Pons (tissue), 1 donor: ENCODE results near the gene MYCL.
"Not testable (repeated sequence)": the region's sequence is repeated elsewhere in the genome, so short reads cannot be mapped to it uniquely, and the experiment has no call there.

Experiments used
- DNase-seq: peaks from one replicate; pipeline ENCODE4 v3.0.0-alpha.2; 2016; ENCODE audit warnings: low spot score

Gene MYCL

GRCh38 chr1:39919545-39919944, 17.8 kb upstream of the MYCL start:
- peak; percentile 76 for DNase-seq

- DNase-seq, result no peak
Observed at GRCh38 chr1:39917825-39918224, 16.1 kb upstream of the MYCL start.

GRCh38 chr1:39915499-39916129, 13.9 kb upstream of the MYCL start:
- no peak for DNase-seq

- not testable (repeated sequence) for DNase-seq
Observed at GRCh38 chr1:39913136-39913535, 11.4 kb upstream of the MYCL start.

- no peak for DNase-seq
Observed at GRCh38 chr1:39910263-39910662, 8.5 kb upstream of the MYCL start.

- DNase-seq, result no peak
Observed at GRCh38 chr1:39908534-39908933, 6.8 kb upstream of the MYCL start.

GRCh38 chr1:39907528-39908453, 6.1 kb upstream of the MYCL start:
- peak; percentile 73 for DNase-seq

GRCh38 chr1:39905172-39905571, 3.5 kb upstream of the MYCL start:
- no peak for DNase-seq

- no peak for DNase-seq
Observed at GRCh38 chr1:39902460-39902807, 717 bp upstream of the MYCL start.

GRCh38 chr1:39901464-39901713, 328 bp downstream of the MYCL start:
- DNase-seq, result no peak

- no peak for DNase-seq
Observed at GRCh38 chr1:39900662-39901463, 854 bp downstream of the MYCL start.

GRCh38 chr1:39899611-39900538, 1.8 kb downstream of the MYCL start:
- no peak for DNase-seq

GRCh38 chr1:39898648-39899603, 2.8 kb downstream of the MYCL start:
- DNase-seq, result peak; percentile 76

- no peak for DNase-seq
Observed at GRCh38 chr1:39898191-39898590, 3.5 kb downstream of the MYCL start.

GRCh38 chr1:39896909-39897685, 4.6 kb downstream of the MYCL start:
- no peak for DNase-seq

GRCh38 chr1:39895731-39896480, 5.8 kb downstream of the MYCL start:
- no peak for DNase-seq

GRCh38 chr1:39894884-39895495, 6.7 kb downstream of the MYCL start:
- no peak for DNase-seq
